ENCODE results near the gene HMGB2.

Gene HMGB2

GRCh38 chr4:173288698-173289352 lies 45.3 kb downstream of the HMGB2 start:
- DNase-seq (ENCODE audit: low read depth in 2 of 2) = no peak

- peak in 1 of 2 experiments; percentile 16 for DNase-seq (ENCODE audit: low read depth in 2 of 2)
These were observed 45.9 kb downstream of the HMGB2 start for GRCh38 chr4:173288296-173288695.

GRCh38 chr4:173287486-173287885 lies 46.7 kb downstream of the HMGB2 start:
- DNase-seq (ENCODE audit: low read depth in 2 of 2) = no peak

- no peak for DNase-seq (ENCODE audit: low read depth in 2 of 2)
These were observed 49.7 kb downstream of the HMGB2 start for GRCh38 chr4:173284463-173284862.

GRCh38 chr4:173282626-173283025 lies 51.5 kb downstream of the HMGB2 start:
- no peak for DNase-seq (ENCODE audit: low read depth in 2 of 2)

- no peak for DNase-seq (ENCODE audit: low read depth in 2 of 2)
These were observed 51.9 kb downstream of the HMGB2 start for GRCh38 chr4:173282256-173282562.

GRCh38 chr4:173281406-173282255 lies 52.5 kb downstream of the HMGB2 start:
- no peak for DNase-seq (ENCODE audit: low read depth in 2 of 2)

Data from fibroblast of skin of left quadriceps (primary cell).